A673 (cell line): Measurements from ENCODE around the gene NR2F1-AS1. TPM values are rescaled to one million over a fixed set of nuclear protein-coding genes. Genes with fewer than 3 reads are reported as not detected.

Experiments used
- BruUV-seq: library from RNA; stranded (reverse); fragments of 400-500 nt; replicated peaks from 2 replicates; lab custom pipeline; 2021; lab: Mats Ljungman, UMichigan
- CTCF ChIA-PET: fragments of 300-600 bp; sonication (Branson Sonifier 250); formaldehyde crosslinking; loops from one replicate; lab custom pipeline; 2022; ENCODE audit warnings: antibody characterized with exemption; lab: Charles Lee
- POLR2A ChIA-PET: fragments of 300-600 bp; sonication (Branson Sonifier 250); formaldehyde crosslinking; loops from one replicate; lab custom pipeline; 2022; ENCODE audit warnings: antibody characterized with exemption; ENCODE audit not compliant: low non-redundant PET; lab: Charles Lee
- DNase-seq: peaks from one replicate; pipeline ENCODE4 v3.0.0-alpha.2; 2015; ENCODE audit warnings: low spot score
- H3K27ac ChIP-seq: fragments of 200-600 bp; sonication (generic); 2 replicates; pipeline ENCODE4 v1.5.1; 2016; ENCODE audit warnings: mixed run types, low read depth, mild to moderate bottlenecking, mixed read lengths, antibody characterized with exemption, low read length; ENCODE audit not compliant: poor library complexity, severe bottlenecking
- H3K27me3 ChIP-seq: fragments of 200-600 bp; sonication (generic); replicated peaks from 2 replicates; pipeline ENCODE4 v1.6.1; 2017; ENCODE audit warnings: mixed run types, low read depth, mild to moderate bottlenecking, mixed read lengths, antibody characterized with exemption, low read length; ENCODE audit not compliant: insufficient read depth, poor library complexity
- H3K36me3 ChIP-seq: fragments of 200-600 bp; sonication (generic); 2 replicates; pipeline ENCODE4 v1.6.1; 2016; ENCODE audit warnings: mixed run types, mild to moderate bottlenecking, mixed read lengths, antibody characterized with exemption, low read length; ENCODE audit not compliant: insufficient read depth, poor library complexity, severe bottlenecking
- H3K4me1 ChIP-seq: fragments of 200-600 bp; sonication (generic); 2 replicates; pipeline ENCODE4 v1.6.1; 2017; ENCODE audit warnings: mixed run types, mild to moderate bottlenecking, mixed read lengths, antibody characterized with exemption, low read length; ENCODE audit not compliant: insufficient read depth, poor library complexity, severe bottlenecking
- H3K4me3 ChIP-seq: fragments of 200-600 bp; sonication (generic); 2 replicates; pipeline ENCODE4 v1.5.1; 2016; ENCODE audit warnings: low read depth, mixed run types, mild to moderate bottlenecking, mixed read lengths, low read length; ENCODE audit not compliant: poor library complexity, severe bottlenecking
- H3K9me3 ChIP-seq: fragments of 200-600 bp; sonication (generic); 2 replicates; pipeline ENCODE4 v1.6.1; 2016; ENCODE audit warnings: mixed run types, low read depth, mild to moderate bottlenecking, mixed read lengths, antibody characterized with exemption, low read length; ENCODE audit not compliant: poor library complexity, severe bottlenecking
- CTCF ChIP-seq: fragments of 300-800, 200-600 bp; sonication (generic); conservative IDR thresholded peaks from 2 replicates; pipeline ENCODE4 v1.5.1; 2017; ENCODE audit warnings: low read depth, mild to moderate bottlenecking, antibody characterized with exemption, low read length, moderate library complexity, mixed read lengths
- EZH2 ChIP-seq: fragments of 200-600 bp; sonication (generic); IDR thresholded peaks from 2 replicates; pipeline ENCODE4 v1.6.1; 2017; ENCODE audit warnings: borderline replicate concordance, low read depth, mild to moderate bottlenecking, mixed read lengths, antibody characterized with exemption, low read length; ENCODE audit not compliant: poor library complexity, severe bottlenecking
- intact Hi-C: fragments of 100-400 bp; cut with micrococcal nuclease; formaldehyde crosslinking; loops from one replicate; pipeline ENCODE4 v1.10.0; 2022; ENCODE audit not compliant: unreplicated experiment
- total RNA-seq: library from RNA; stranded (reverse); gene quantifications from 2 replicates; pipeline ENCODE4 v1.2.3, GENCODE V29; 2021

The NR2F1-AS1 gene
- total RNA-seq, 1 experiment from 2014 or later, result 2.3 TPM

GRCh38 chr5:93497096-93497495, 83.9 kb downstream of the NR2F1-AS1 start:
- CTCF ChIA-PET, result no interaction called here
- no peaks in the 10 kb centered on the region for H3K27me3 ChIP-seq
- DNase-seq, result no peak
- no TSS peak for BruUV-seq
- H3K4me1 ChIP-seq, result no peaks in the 10 kb centered on the region
- no peak for TF ChIP-seq EZH2
- no peak for TF ChIP-seq CTCF
- no peak overlapping the region for H3K27ac ChIP-seq
- no peaks in the 10 kb centered on the region for H3K36me3 ChIP-seq
- POLR2A ChIA-PET, result no interaction called here
- no peak overlapping the region for H3K4me3 ChIP-seq
- intact Hi-C loops, result no loop called here
- no peaks in the 10 kb centered on the region for H3K9me3 ChIP-seq

- Histone ChIP-seq H3K27ac (no peak overlapping the region), H3K27me3 (no peaks in the 10 kb centered on the region), H3K4me1 (no peaks in the 10 kb centered on the region), H3K4me3 (no peak overlapping the region), H3K36me3 (no peaks in the 10 kb centered on the region), H3K9me3 (peaks cover 8% of the 10 kb centered on the region)
- intact Hi-C loops, result no loop called here
- TF ChIP-seq EZH2 (no peak), CTCF (no peak)
- POLR2A ChIA-PET, result no interaction called here
- no TSS peak for BruUV-seq
- DNase-seq, result no peak
- CTCF ChIA-PET, result no interaction called here
These were observed 101.0 kb downstream of the NR2F1-AS1 start for GRCh38 chr5:93479982-93480509.

- H3K36me3 ChIP-seq, result no peaks in the 10 kb centered on the region
- BruUV-seq, result no TSS peak
- H3K9me3 ChIP-seq, result peaks cover 8% of the 10 kb centered on the region
- no peak overlapping the region for H3K27ac ChIP-seq
- intact Hi-C loops, result no loop called here
- no peak overlapping the region for H3K4me3 ChIP-seq
- TF ChIP-seq CTCF (no peak), EZH2 (no peak)
- ChIA-PET CTCF (no interaction called here), POLR2A (no interaction called here)
- H3K27me3 ChIP-seq, result no peaks in the 10 kb centered on the region
- no peaks in the 10 kb centered on the region for H3K4me1 ChIP-seq
- DNase-seq, result no peak
These were observed 103.2 kb downstream of the NR2F1-AS1 start for GRCh38 chr5:93477816-93478215.
